GM21529 (cell line): ENCODE measurements around the gene PEDS1.
A peak's percentile ranks its signal among the peaks of the same experiment; 100 is the strongest.
"Not testable (repeated sequence)": the region's sequence is repeated elsewhere in the genome, so short reads cannot be mapped to it uniquely, and the experiment has no call there.

Experiments used
- ATAC-seq: cut with Tn5 transposase; IDR thresholded peaks from one replicate; pipeline ENCODE4 v1.9.1; 2021; ENCODE audit not compliant: unreplicated experiment

The PEDS1 gene

GRCh38 chr20:50190251-50191064 lies 36.9 kb upstream of the PEDS1 start, which contains the start of gene CEBPB:
TSS of gene CEBPB (plus strand) at chr20:50190830. CDS start at chr20:50191034, 204 bp downstream.
- peak; percentile 41 for ATAC-seq

DNA sequence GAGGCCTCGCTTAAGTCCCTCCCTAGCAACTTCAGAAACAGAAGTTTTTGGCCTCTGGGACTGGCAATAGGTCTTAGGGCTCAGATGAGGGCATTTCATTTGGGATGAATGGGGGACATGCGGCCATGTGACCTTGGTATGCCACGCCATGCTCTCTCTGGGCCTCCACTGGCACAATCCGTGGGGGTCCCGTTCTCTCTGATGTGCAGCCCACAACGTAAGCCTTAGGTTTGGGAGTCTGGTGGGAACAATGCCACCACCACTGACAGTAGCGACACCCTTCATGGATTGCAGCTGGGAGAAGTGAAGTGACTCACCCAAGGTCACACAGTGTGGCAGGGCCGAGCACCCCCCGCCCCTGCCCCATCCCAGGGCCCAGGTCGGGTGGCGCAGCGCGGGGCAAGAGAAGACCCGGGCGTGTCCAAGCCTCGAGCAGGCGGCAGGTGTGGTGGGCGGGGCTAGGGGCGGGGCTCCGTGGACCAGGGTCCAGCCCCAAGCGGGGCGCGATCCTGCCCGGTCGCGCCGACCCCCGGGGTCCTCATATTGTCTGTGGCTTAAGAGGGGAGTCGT lies 36.2 kb upstream of the PEDS1 start:
- ATAC-seq: no peak

DNA sequence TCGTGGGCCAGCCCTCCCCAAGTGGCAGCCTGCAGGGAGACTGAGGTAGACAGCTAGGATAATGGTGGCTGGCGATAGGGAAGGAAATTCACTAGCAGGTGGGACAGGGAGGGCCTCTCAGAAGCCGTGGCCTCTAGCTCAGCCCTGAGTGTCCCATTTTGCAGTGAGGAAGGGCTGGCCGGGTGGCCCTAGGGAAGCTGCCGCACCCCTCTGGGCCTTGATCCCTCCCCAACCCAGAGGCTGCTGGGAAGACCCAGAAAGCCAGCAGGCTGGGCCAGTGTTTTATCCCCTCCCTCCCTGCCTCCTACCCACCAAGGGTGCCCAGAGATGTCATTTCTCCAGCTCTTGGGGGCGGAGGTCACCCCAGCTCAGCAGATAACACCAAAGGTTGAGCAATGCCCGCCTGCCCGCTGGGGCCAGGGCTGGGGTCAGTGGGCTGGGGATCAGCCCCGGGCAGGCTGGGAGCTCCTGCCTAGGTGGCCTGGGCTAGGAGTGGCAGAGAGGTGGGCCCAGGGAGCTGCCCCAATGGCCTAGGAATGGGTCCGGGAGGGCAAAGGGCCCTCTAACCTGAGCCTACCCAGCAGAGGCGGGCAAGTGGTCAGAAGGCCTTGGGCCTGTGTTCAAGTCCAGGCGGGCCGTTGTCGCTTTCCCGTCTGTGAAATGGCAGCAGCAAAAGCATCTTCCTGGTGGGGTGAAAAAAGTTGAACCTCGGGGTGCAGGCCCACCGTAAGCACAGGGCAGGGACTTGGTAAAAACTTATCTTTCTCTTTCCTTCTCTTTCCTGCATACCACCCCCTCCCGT lies 35.6 kb upstream of the PEDS1 start:
- ATAC-seq: no peak

DNA sequence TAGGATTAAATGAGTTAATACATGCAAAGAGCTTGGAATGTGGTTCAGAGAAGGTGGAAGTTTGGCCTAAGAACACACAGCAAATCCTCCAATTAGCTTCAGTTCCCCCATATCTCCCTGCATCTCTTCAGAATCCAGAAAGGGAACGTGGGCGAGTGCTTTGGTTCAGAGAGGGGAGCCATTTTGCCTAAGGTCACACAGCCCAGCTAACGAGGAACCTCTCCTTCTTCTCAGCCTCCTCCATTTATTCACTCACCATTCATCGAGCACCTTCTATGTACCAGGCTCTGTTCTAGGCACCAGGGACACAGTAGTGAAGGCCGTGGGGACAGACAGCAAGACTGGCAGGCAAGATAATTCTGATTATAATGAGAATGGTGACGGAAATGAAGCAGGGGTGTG lies 34.8 kb upstream of the PEDS1 start:
- ATAC-seq: no peak

- ATAC-seq: no peak
Measured at GRCh38 chr20:50187403-50188051, 34.0 kb upstream of the PEDS1 start.

- no peak for ATAC-seq
Measured at GRCh38 chr20:50186987-50187402, 33.5 kb upstream of the PEDS1 start.

DNA sequence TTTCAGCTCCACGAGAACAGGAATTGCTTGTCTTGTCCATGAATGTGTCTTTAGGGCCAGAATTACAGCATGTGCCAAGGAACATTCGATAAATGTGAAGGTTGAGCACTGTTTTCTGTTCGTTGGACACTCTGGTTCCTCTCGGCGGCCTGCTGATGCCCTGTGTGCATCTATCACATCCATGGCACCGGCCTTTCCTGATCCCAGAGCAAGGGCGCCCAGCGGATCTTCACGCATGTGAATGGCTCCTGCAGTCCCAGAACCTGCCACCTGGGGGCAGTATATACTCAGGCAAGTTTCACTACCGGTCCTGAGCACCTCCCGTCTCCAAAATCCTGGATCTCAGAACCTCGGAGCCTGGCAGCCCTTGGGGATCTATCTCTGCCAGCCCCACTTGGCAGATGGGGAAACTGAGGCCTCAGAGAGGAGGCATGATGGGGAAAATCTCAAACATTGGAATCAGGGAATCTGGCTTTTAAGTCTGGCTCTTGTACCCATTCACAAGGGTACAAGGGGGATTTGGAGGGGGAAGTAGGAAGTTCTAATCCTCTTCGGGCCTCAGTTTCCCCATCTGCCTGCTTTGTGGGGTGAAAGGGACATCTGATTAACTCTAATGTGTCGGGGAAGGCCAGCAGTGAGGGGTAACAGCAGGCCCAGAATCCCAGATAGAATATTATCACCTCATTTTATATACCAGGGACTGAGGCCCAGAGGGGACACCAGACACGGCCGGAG lies 32.8 kb upstream of the PEDS1 start:
- ATAC-seq: no peak

- no peak for ATAC-seq
Measured at GRCh38 chr20:50185426-50185825, 31.9 kb upstream of the PEDS1 start.

- ATAC-seq: no peak
Measured at GRCh38 chr20:50182346-50182745, 28.8 kb upstream of the PEDS1 start.

DNA sequence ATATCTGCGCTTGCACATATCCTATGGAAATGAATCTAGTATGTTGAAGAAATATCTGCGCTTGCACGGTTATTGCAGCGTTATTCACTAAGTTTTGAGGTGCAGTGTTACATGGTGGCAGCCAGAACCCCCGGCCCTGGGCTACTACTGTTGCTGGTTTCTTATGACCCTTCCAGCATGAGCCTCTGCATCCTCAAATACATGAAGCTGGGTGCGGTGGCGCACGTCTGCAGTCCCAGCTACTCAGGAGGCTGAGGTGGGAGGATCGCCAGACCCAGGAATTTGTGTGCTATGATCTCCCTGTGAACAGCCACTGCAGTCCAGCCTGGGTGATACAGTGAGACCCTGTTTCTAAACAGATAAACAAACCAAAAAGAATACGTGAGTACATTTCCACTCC lies 27.8 kb upstream of the PEDS1 start:
- no peak for ATAC-seq

- ATAC-seq: not testable (repeated sequence)
Measured at GRCh38 chr20:50178672-50179071, 25.1 kb upstream of the PEDS1 start.

GRCh38 chr20:50175938-50176933 lies 22.7 kb upstream of the PEDS1 start:
- ATAC-seq: no peak

GRCh38 chr20:50174456-50174855 lies 20.9 kb upstream of the PEDS1 start:
- ATAC-seq: no peak

- ATAC-seq: no peak
Measured at GRCh38 chr20:50172347-50173013, 19.0 kb upstream of the PEDS1 start.

- no peak for ATAC-seq
Measured at GRCh38 chr20:50170549-50171220, 17.2 kb upstream of the PEDS1 start.

- no peak for ATAC-seq
Measured at GRCh38 chr20:50169329-50169823, 15.9 kb upstream of the PEDS1 start.

GRCh38 chr20:50165684-50166554 lies 12.4 kb upstream of the PEDS1 start:
- peak; percentile 96 for ATAC-seq
